Limb (tissue), 2 donors: Measurements from ENCODE around the gene TNIK.

ENCODE experiments used
- DNase-seq, 2 donors: peaks; one replicate each; pipeline ENCODE4 v3.0.0-alpha.2; 2016; ENCODE audit errors: extremely low spot score in 2 of 2

The TNIK gene

GRCh38 chr3:171101982-171102641 is 358.1 kb downstream of the TNIK start:
- no peak for DNase-seq

GRCh38 chr3:171099911-171100310 is 360.3 kb downstream of the TNIK start:
- DNase-seq = no peak

GRCh38 chr3:171095063-171095462 is 365.1 kb downstream of the TNIK start:
- no peak for DNase-seq

GRCh38 chr3:171094411-171094810 is 365.8 kb downstream of the TNIK start:
- DNase-seq = no peak

- no peak for DNase-seq
These were observed 366.7 kb downstream of the TNIK start for GRCh38 chr3:171093462-171093861.

- DNase-seq = no peak
These were observed 367.7 kb downstream of the TNIK start for GRCh38 chr3:171092467-171092911.

- no peak for DNase-seq
These were observed 369.9 kb downstream of the TNIK start for GRCh38 chr3:171090321-171090720.

- peak in 1 of 2 donors; percentile 25 for DNase-seq
These were observed 371.0 kb downstream of the TNIK start for GRCh38 chr3:171088964-171089754.

GRCh38 chr3:171088496-171088895 is 371.7 kb downstream of the TNIK start:
- DNase-seq = no peak

- DNase-seq = no peak
These were observed 373.3 kb downstream of the TNIK start for GRCh38 chr3:171086914-171087313.

GRCh38 chr3:171077261-171077660 is 382.9 kb downstream of the TNIK start:
- no peak for DNase-seq

GRCh38 chr3:171072432-171072831 is 387.8 kb downstream of the TNIK start:
- DNase-seq = no peak

- DNase-seq = no peak
These were observed 391.5 kb downstream of the TNIK start for GRCh38 chr3:171068658-171069057.

GRCh38 chr3:171066206-171066605 is 394.0 kb downstream of the TNIK start:
- no peak for DNase-seq

- DNase-seq = no peak
These were observed 394.5 kb downstream of the TNIK start for GRCh38 chr3:171065732-171066131.

- no peak for DNase-seq
These were observed 395.7 kb downstream of the TNIK start for GRCh38 chr3:171064461-171064860.

GRCh38 chr3:171061749-171062148 is 398.5 kb downstream of the TNIK start:
- DNase-seq = no peak

GRCh38 chr3:171059978-171060377 is 400.2 kb downstream of the TNIK start:
- DNase-seq = no peak

GRCh38 chr3:171058873-171059603 is 401.2 kb downstream of the TNIK start:
- no peak for DNase-seq

GRCh38 chr3:171058058-171058457 is 402.1 kb downstream of the TNIK start:
- no peak for DNase-seq

GRCh38 chr3:171057072-171057471 is 403.1 kb downstream of the TNIK start:
- no peak for DNase-seq

- no peak for DNase-seq
These were observed 403.7 kb downstream of the TNIK start for GRCh38 chr3:171056528-171056927.
